Activated naive CD4-positive, alpha-beta T cell treated with anti-CD3 and anti-CD28 coated beads for 36 hours (primary cell): Measurements from ENCODE around the gene SORCS3. TPM values are rescaled to one million over a fixed set of nuclear protein-coding genes. Genes with fewer than 3 reads are reported as not detected.

ENCODE experiments used
- CTCF ChIA-PET: fragments of 350-600 bp; sonication (Branson Sonifier 250); formaldehyde crosslinking; loops from one replicate; lab custom pipeline; 2021; ENCODE audit warnings: antibody characterized with exemption; lab: Charles Lee
- DNase-seq: peaks from one replicate; pipeline ENCODE4 v3.0.0-alpha.2; 2020
- H3K27ac Mint-ChIP-seq: one replicate; pipeline ENCODE4 v1.8.0; 2021; ENCODE audit warnings: mild to moderate bottlenecking, mixed read lengths
- H3K27me3 Mint-ChIP-seq: one replicate; pipeline ENCODE4 v1.8.0; 2021; ENCODE audit warnings: low read depth, mixed read lengths
- H3K36me3 Mint-ChIP-seq: one replicate; pipeline ENCODE4 v1.8.0; 2021; ENCODE audit warnings: low read depth, mixed read lengths
- H3K4me1 Mint-ChIP-seq: one replicate; pipeline ENCODE4 v1.8.0; 2021; ENCODE audit warnings: low read depth, mixed read lengths
- H3K4me3 Mint-ChIP-seq: one replicate; pipeline ENCODE4 v1.8.0; 2021; ENCODE audit warnings: mild to moderate bottlenecking, moderate library complexity, mixed read lengths
- H3K9me3 Mint-ChIP-seq: one replicate; pipeline ENCODE4 v1.8.0; 2021; ENCODE audit warnings: mixed read lengths
- intact Hi-C: fragments of 100-400 bp; cut with micrococcal nuclease; formaldehyde crosslinking; loops from one replicate; pipeline ENCODE4 v1.15.1; 2023
- total RNA-seq, 2 experiments: library from RNA; stranded (reverse); gene quantifications; one replicate each; pipeline ENCODE4 v1.2.3, GENCODE V29; 2021

The SORCS3 gene
- total RNA-seq, 2 experiments from 2014 or later: not detected

GRCh38 chr10:104957178-104957841 lies 316.2 kb downstream of the SORCS3 start:
- no peak overlapping the region for H3K4me3 Mint-ChIP-seq
- no peak overlapping the region for H3K27ac Mint-ChIP-seq
- peaks cover 5% of the 10 kb centered on the region for H3K36me3 Mint-ChIP-seq
- intact Hi-C loops: no loop called here
- no peaks in the 10 kb centered on the region for H3K27me3 Mint-ChIP-seq
- CTCF ChIA-PET: interaction anchor here (1.3 kb wide), 1 partner anchor 18 kb away, joined by 3 read pairs; no protein-coding TSS in a partner anchor
- peaks cover 5% of the 10 kb centered on the region for H3K9me3 Mint-ChIP-seq
- DNase-seq: no peak
- no peaks in the 10 kb centered on the region for H3K4me1 Mint-ChIP-seq

GRCh38 chr10:104966563-104967297 lies 325.6 kb downstream of the SORCS3 start:
- no peak overlapping the region for H3K4me3 Mint-ChIP-seq
- intact Hi-C loops: no loop called here
- CTCF ChIA-PET: no interaction called here
- peaks cover 9% of the 10 kb centered on the region for H3K9me3 Mint-ChIP-seq
- no peak for DNase-seq
- H3K27ac Mint-ChIP-seq: no peak overlapping the region
- no peaks in the 10 kb centered on the region for H3K36me3 Mint-ChIP-seq
- H3K4me1 Mint-ChIP-seq: peaks cover 2% of the 10 kb centered on the region
- H3K27me3 Mint-ChIP-seq: no peaks in the 10 kb centered on the region

GRCh38 chr10:104980368-104980767 lies 339.3 kb downstream of the SORCS3 start:
- intact Hi-C loops: no loop called here
- H3K4me1 Mint-ChIP-seq: peaks cover 35% of the 10 kb centered on the region
- peaks cover 1% of the 10 kb centered on the region for H3K9me3 Mint-ChIP-seq
- no peak overlapping the region for H3K27ac Mint-ChIP-seq
- DNase-seq: peak; percentile 5
- CTCF ChIA-PET: interaction anchor here (0.6 kb wide), 1 partner anchor 335 kb away, joined by 3 read pairs; no protein-coding TSS in a partner anchor
- no peaks in the 10 kb centered on the region for H3K27me3 Mint-ChIP-seq
- H3K4me3 Mint-ChIP-seq: no peak overlapping the region
- H3K36me3 Mint-ChIP-seq: peaks cover 1% of the 10 kb centered on the region

GRCh38 chr10:104981995-104982394 lies 340.9 kb downstream of the SORCS3 start:
- Mint-ChIP-seq H3K9me3 (peaks cover 2% of the 10 kb centered on the region), H3K27ac (no peak overlapping the region), H3K36me3 (peaks cover 1% of the 10 kb centered on the region), H3K4me3 (no peak overlapping the region), H3K27me3 (no peaks in the 10 kb centered on the region), H3K4me1 (peaks cover 35% of the 10 kb centered on the region)
- CTCF ChIA-PET: no interaction called here
- intact Hi-C loops: no loop called here
- no peak for DNase-seq

- Mint-ChIP-seq H3K4me3 (no peak overlapping the region), H3K27me3 (no peaks in the 10 kb centered on the region), H3K9me3 (peaks cover 2% of the 10 kb centered on the region), H3K36me3 (peaks cover 1% of the 10 kb centered on the region), H3K4me1 (peaks cover 11% of the 10 kb centered on the region), H3K27ac (no peak overlapping the region)
- DNase-seq: no peak
- intact Hi-C loops: no loop called here
- CTCF ChIA-PET: no interaction called here
Measured at GRCh38 chr10:104988686-104989085, 347.6 kb downstream of the SORCS3 start.

- Mint-ChIP-seq H3K4me3 (no peak overlapping the region), H3K27ac (no peak overlapping the region), H3K4me1 (peaks cover 11% of the 10 kb centered on the region), H3K27me3 (no peaks in the 10 kb centered on the region), H3K36me3 (peaks cover 1% of the 10 kb centered on the region), H3K9me3 (peaks cover 2% of the 10 kb centered on the region)
- intact Hi-C loops: no loop called here
- CTCF ChIA-PET: no interaction called here
- no peak for DNase-seq
Measured at GRCh38 chr10:104989880-104990279, 348.8 kb downstream of the SORCS3 start.

- intact Hi-C loops: no loop called here
- Mint-ChIP-seq H3K36me3 (no peaks in the 10 kb centered on the region), H3K27me3 (no peaks in the 10 kb centered on the region), H3K27ac (no peak overlapping the region), H3K9me3 (no peaks in the 10 kb centered on the region), H3K4me3 (no peak overlapping the region), H3K4me1 (peaks cover 11% of the 10 kb centered on the region)
- CTCF ChIA-PET: no interaction called here
- no peak for DNase-seq
Measured at GRCh38 chr10:104993085-104993484, 352.0 kb downstream of the SORCS3 start.

- H3K27ac Mint-ChIP-seq: no peak overlapping the region
- H3K27me3 Mint-ChIP-seq: no peaks in the 10 kb centered on the region
- H3K4me3 Mint-ChIP-seq: no peak overlapping the region
- CTCF ChIA-PET: no interaction called here
- H3K36me3 Mint-ChIP-seq: no peaks in the 10 kb centered on the region
- intact Hi-C loops: no loop called here
- H3K4me1 Mint-ChIP-seq: no peaks in the 10 kb centered on the region
- DNase-seq: no peak
- H3K9me3 Mint-ChIP-seq: no peaks in the 10 kb centered on the region
Measured at GRCh38 chr10:105001269-105001668, 360.2 kb downstream of the SORCS3 start.

- intact Hi-C loops: no loop called here
- no peak overlapping the region for H3K4me3 Mint-ChIP-seq
- DNase-seq: no peak
- H3K36me3 Mint-ChIP-seq: peaks cover 2% of the 10 kb centered on the region
- H3K27ac Mint-ChIP-seq: no peak overlapping the region
- no peaks in the 10 kb centered on the region for H3K27me3 Mint-ChIP-seq
- H3K4me1 Mint-ChIP-seq: peaks cover 10% of the 10 kb centered on the region
- CTCF ChIA-PET: interaction anchor here (1.1 kb wide), 1 partner anchor 11 kb away, joined by 5 read pairs; no protein-coding TSS in a partner anchor
- no peaks in the 10 kb centered on the region for H3K9me3 Mint-ChIP-seq
Measured at GRCh38 chr10:105010411-105011121, 369.5 kb downstream of the SORCS3 start.

- Mint-ChIP-seq H3K27me3 (no peaks in the 10 kb centered on the region), H3K9me3 (no peaks in the 10 kb centered on the region), H3K4me1 (peaks cover 32% of the 10 kb centered on the region), H3K4me3 (no peak overlapping the region), H3K36me3 (no peaks in the 10 kb centered on the region), H3K27ac (no peak overlapping the region)
- peak; percentile 66 for DNase-seq
- CTCF ChIA-PET: no interaction called here
- intact Hi-C loops: loop anchor here (1.0 to 5.0 kb wide), 3 partner anchors 80 to 680 kb away; no protein-coding TSS in a partner anchor
Measured at GRCh38 chr10:105017116-105017515, 376.0 kb downstream of the SORCS3 start.

GRCh38 chr10:105017691-105018090 lies 376.6 kb downstream of the SORCS3 start:
- CTCF ChIA-PET: no interaction called here
- no peak for DNase-seq
- Mint-ChIP-seq H3K4me1 (peaks cover 32% of the 10 kb centered on the region), H3K9me3 (no peaks in the 10 kb centered on the region), H3K36me3 (no peaks in the 10 kb centered on the region), H3K27ac (no peak overlapping the region), H3K4me3 (no peak overlapping the region), H3K27me3 (no peaks in the 10 kb centered on the region)
- intact Hi-C loops: loop anchor here (1.0 to 5.0 kb wide), 3 partner anchors 80 to 681 kb away; no protein-coding TSS in a partner anchor
